ENCODE data around the gene KNOP1.

KNOP1 gene

GRCh38 chr16:19690196-19690595 lies 27.8 kb downstream of the KNOP1 start:
- no peaks in the 10 kb centered on the region for H3K36me3 ChIP-seq (ENCODE audit: insufficient read depth, low read length)
- no peaks in the 10 kb centered on the region for H3K4me1 ChIP-seq (ENCODE audit: insufficient read depth, low read length, poor library complexity, severe bottlenecking)
- H3K4me2 ChIP-seq (ENCODE audit: low read depth, low read length, poor library complexity, severe bottlenecking) = no peak overlapping the region
- no peak overlapping the region for H2AFZ ChIP-seq (ENCODE audit: low read length)
- no peaks in the 10 kb centered on the region for H3F3A ChIP-seq (ENCODE audit: low read depth)
- no peak for TF ChIP-seq EZH2phosphoT487 (IDR thresholded peaks at IDR 0.05; ENCODE audit: borderline replicate concordance)
- TF ChIP-seq, protein P1, sequence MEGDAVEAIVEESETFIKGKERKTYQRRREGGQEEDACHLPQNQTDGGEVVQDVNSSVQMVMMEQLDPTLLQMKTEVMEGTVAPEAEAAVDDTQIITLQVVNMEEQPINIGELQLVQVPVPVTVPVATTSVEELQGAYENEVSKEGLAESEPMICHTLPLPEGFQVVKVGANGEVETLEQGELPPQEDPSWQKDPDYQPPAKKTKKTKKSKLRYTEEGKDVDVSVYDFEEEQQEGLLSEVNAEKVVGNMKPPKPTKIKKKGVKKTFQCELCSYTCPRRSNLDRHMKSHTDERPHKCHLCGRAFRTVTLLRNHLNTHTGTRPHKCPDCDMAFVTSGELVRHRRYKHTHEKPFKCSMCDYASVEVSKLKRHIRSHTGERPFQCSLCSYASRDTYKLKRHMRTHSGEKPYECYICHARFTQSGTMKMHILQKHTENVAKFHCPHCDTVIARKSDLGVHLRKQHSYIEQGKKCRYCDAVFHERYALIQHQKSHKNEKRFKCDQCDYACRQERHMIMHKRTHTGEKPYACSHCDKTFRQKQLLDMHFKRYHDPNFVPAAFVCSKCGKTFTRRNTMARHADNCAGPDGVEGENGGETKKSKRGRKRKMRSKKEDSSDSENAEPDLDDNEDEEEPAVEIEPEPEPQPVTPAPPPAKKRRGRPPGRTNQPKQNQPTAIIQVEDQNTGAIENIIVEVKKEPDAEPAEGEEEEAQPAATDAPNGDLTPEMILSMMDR (conservative IDR thresholded peaks at IDR 0.05; ENCODE audit: low read length) = no peak
- H4K20me1 ChIP-seq (ENCODE audit: insufficient read depth, low read length, poor library complexity, severe bottlenecking) = no peaks in the 10 kb centered on the region
- H3K9me3 ChIP-seq (ENCODE audit: insufficient read depth, low read depth, low read length) = no peaks in the 10 kb centered on the region
- H3K27me3 ChIP-seq (ENCODE audit: insufficient read depth, low read length, poor library complexity, severe bottlenecking) = no peaks in the 10 kb centered on the region
- H3K79me2 ChIP-seq (ENCODE audit: insufficient read depth, low read length) = no peaks in the 10 kb centered on the region
- no peak overlapping the region for H3K9ac ChIP-seq (ENCODE audit: low read depth, low read length, poor library complexity, severe bottlenecking)
- no peaks in the 10 kb centered on the region for H3K9me2 ChIP-seq (replicated peaks; ENCODE audit: low read depth, low read length)
- no peak overlapping the region for H3K4me3 ChIP-seq (ENCODE audit: low read length, poor library complexity, severe bottlenecking)

DNA sequence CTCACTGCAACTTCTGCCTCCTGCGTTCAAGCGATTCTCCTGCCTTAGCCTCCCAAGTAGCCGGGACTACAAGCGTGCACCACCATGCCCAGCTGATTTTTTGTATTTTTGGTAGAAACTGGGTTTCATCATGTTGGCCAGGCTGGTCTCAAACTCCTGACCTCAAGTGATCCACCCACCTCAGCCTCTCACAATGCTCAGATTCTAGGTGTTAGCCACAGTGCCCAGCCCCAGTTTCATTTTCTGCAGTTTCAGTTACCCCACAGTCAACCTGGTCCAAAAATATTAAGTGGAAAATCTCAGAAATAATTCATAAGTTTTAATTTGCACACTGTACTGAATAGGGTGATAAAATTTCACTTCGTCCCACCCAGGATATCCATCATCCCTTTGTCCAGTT lies 28.7 kb downstream of the KNOP1 start:
- no peak overlapping the region for H3K9ac ChIP-seq (ENCODE audit: low read depth, low read length, poor library complexity, severe bottlenecking)
- H3K27me3 ChIP-seq (ENCODE audit: insufficient read depth, low read length, poor library complexity, severe bottlenecking) = no peaks in the 10 kb centered on the region
- no peaks in the 10 kb centered on the region for H3K4me1 ChIP-seq (ENCODE audit: insufficient read depth, low read length, poor library complexity, severe bottlenecking)
- no peaks in the 10 kb centered on the region for H3K9me2 ChIP-seq (replicated peaks; ENCODE audit: low read depth, low read length)
- no peak overlapping the region for H2AFZ ChIP-seq (ENCODE audit: low read length)
- H4K20me1 ChIP-seq (ENCODE audit: insufficient read depth, low read length, poor library complexity, severe bottlenecking) = no peaks in the 10 kb centered on the region
- no peaks in the 10 kb centered on the region for H3K79me2 ChIP-seq (ENCODE audit: insufficient read depth, low read length)
- H3K4me3 ChIP-seq (ENCODE audit: low read length, poor library complexity, severe bottlenecking) = no peak overlapping the region
- no peaks in the 10 kb centered on the region for H3K9me3 ChIP-seq (ENCODE audit: insufficient read depth, low read depth, low read length)
- no peaks in the 10 kb centered on the region for H3K36me3 ChIP-seq (ENCODE audit: insufficient read depth, low read length)
- H3F3A ChIP-seq (ENCODE audit: low read depth) = no peaks in the 10 kb centered on the region
- TF ChIP-seq, protein P1 (conservative IDR thresholded peaks at IDR 0.05; ENCODE audit: low read length) = no peak
- no peak for TF ChIP-seq EZH2phosphoT487 (IDR thresholded peaks at IDR 0.05; ENCODE audit: borderline replicate concordance)
- no peak overlapping the region for H3K4me2 ChIP-seq (ENCODE audit: low read depth, low read length, poor library complexity, severe bottlenecking)

DNA sequence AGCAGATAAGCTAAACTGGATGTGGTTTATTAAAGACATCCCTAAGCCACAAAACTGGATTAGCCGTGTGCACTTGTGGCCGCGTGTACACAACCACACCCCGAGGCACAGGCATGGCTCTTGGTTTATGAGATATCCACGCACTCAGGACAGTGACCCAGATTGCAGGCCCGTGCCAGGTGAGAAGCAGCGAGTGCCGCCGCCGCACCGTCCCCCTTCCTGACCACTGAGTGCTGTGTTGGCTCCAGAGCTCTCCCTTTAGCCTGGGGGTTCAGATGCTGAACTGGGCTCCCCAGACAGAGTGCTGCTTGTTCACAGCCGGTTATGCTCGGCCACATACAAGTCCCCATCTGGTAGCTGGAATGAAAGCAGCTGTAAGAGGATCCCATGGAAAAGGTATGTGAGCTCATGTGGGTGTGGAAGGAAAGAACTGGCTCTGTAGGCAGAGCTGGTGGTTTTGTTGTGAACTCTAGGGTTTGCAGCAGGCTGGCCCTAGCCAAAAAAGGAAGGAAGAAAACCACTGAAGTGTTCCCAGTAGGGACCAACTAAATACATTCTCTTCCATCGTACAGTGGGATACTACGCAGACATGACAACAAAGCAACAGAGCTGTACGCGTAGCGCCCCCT lies 29.5 kb downstream of the KNOP1 start:
- Histone ChIP-seq H3F3A (ENCODE audit: low read depth) (no peaks in the 10 kb centered on the region), H3K9me2 (replicated peaks; ENCODE audit: low read depth, low read length) (no peaks in the 10 kb centered on the region), H3K4me3 (ENCODE audit: low read length, poor library complexity, severe bottlenecking) (no peak overlapping the region), H3K9me3 (ENCODE audit: insufficient read depth, low read depth, low read length) (no peaks in the 10 kb centered on the region), H3K4me2 (ENCODE audit: low read depth, low read length, poor library complexity, severe bottlenecking) (no peak overlapping the region), H3K4me1 (ENCODE audit: insufficient read depth, low read length, poor library complexity, severe bottlenecking) (no peaks in the 10 kb centered on the region), H4K20me1 (ENCODE audit: insufficient read depth, low read length, poor library complexity, severe bottlenecking) (no peaks in the 10 kb centered on the region), H3K27me3 (ENCODE audit: insufficient read depth, low read length, poor library complexity, severe bottlenecking) (no peaks in the 10 kb centered on the region), H3K9ac (ENCODE audit: low read depth, low read length, poor library complexity, severe bottlenecking) (no peak overlapping the region), H3K36me3 (ENCODE audit: insufficient read depth, low read length) (peaks cover under 1% of the 10 kb centered on the region; the same call in 1 of the 2 replicates), H2AFZ (ENCODE audit: low read length) (no peak overlapping the region), H3K79me2 (ENCODE audit: insufficient read depth, low read length) (no peaks in the 10 kb centered on the region)
- TF ChIP-seq, protein P1 (conservative IDR thresholded peaks at IDR 0.05; ENCODE audit: low read length) = no peak
- no peak for TF ChIP-seq EZH2phosphoT487 (IDR thresholded peaks at IDR 0.05; ENCODE audit: borderline replicate concordance)
